OCI-LY7 (cell line): ENCODE results near the gene TTC36. TPM values are rescaled to one million over a fixed set of nuclear protein-coding genes. Genes with fewer than 3 reads are reported as not detected.
"Not testable (repeated sequence)": the region's sequence is repeated elsewhere in the genome, so short reads cannot be mapped to it uniquely, and the experiment has no call there.

Experiments
- BruUV-seq: library from RNA; stranded (reverse); fragments of 400-500 nt; replicated peaks from 2 replicates; lab custom pipeline; 2021; lab: Mats Ljungman, UMichigan
- CTCF ChIA-PET: fragments of 300-600 bp; sonication (Branson Sonifier 250); formaldehyde crosslinking; loops from one replicate; lab custom pipeline; 2022; ENCODE audit warnings: antibody characterized with exemption; ENCODE audit not compliant: unreplicated experiment; lab: Charles Lee
- POLR2A ChIA-PET: fragments of 300-600 bp; sonication (Branson Sonifier 250); formaldehyde crosslinking; loops from one replicate; lab custom pipeline; 2022; ENCODE audit warnings: antibody characterized with exemption; lab: Charles Lee
- DNase-seq: peaks from one replicate; pipeline ENCODE4 v3.0.0-alpha.2; 2015; ENCODE audit warnings: low spot score
- H2AFZ ChIP-seq: fragments of 200-600 bp; sonication (generic), shearing (Covaris generic); 2 replicates; pipeline ENCODE4 v1.6.1; 2014; ENCODE audit warnings: mild to moderate bottlenecking, antibody characterized with exemption, low read length, moderate library complexity
- H3K27ac ChIP-seq: fragments of 200-600 bp; sonication (generic); 2 replicates; pipeline ENCODE4 v1.5.1; 2014; ENCODE audit warnings: mixed run types, low read depth, mild to moderate bottlenecking, moderate library complexity, low read length, inconsistent platforms; ENCODE audit not compliant: poor library complexity, severe bottlenecking
- H3K36me3 ChIP-seq: fragments of 200-600 bp; sonication (generic); 2 replicates; pipeline ENCODE4 v1.6.1; 2014; ENCODE audit warnings: mild to moderate bottlenecking, antibody characterized with exemption, low read length, moderate library complexity, mixed read lengths; ENCODE audit not compliant: insufficient read depth
- H3K4me1 ChIP-seq: fragments of 200-600 bp; sonication (generic); 2 replicates; pipeline ENCODE4 v1.5.1; 2014; ENCODE audit warnings: mild to moderate bottlenecking, low read length; ENCODE audit not compliant: insufficient read depth, poor library complexity, severe bottlenecking
- H3K4me2 ChIP-seq: fragments of 200-600 bp; sonication (generic); 2 replicates; pipeline ENCODE4 v1.6.1; 2014; ENCODE audit warnings: mild to moderate bottlenecking, low read length
- H3K4me3 ChIP-seq: fragments of 200-600 bp; sonication (generic); 2 replicates; pipeline ENCODE4 v1.5.1; 2014; ENCODE audit warnings: mild to moderate bottlenecking, low read depth, low read length; ENCODE audit not compliant: poor library complexity, severe bottlenecking
- H3K79me2 ChIP-seq: fragments of 200-600 bp; sonication (generic); 2 replicates; pipeline ENCODE4 v1.6.1; 2016; ENCODE audit warnings: low read depth, mild to moderate bottlenecking, low read length, moderate library complexity, mixed read lengths; ENCODE audit not compliant: insufficient read depth
- H3K9me2 ChIP-seq: fragments of 200-600 bp; sonication (generic); 2 replicates; pipeline ENCODE4 v1.6.1; 2016; ENCODE audit warnings: mild to moderate bottlenecking, low read length, mixed read lengths; ENCODE audit not compliant: insufficient read depth
- H3K9me3 ChIP-seq: fragments of 200-600 bp; sonication (generic); 2 replicates; pipeline ENCODE4 v1.6.1; 2014; ENCODE audit warnings: mild to moderate bottlenecking, mixed run types, low read length, mixed read lengths
- H4K20me1 ChIP-seq: fragments of 200-600 bp; sonication (generic); 2 replicates; pipeline ENCODE4 v1.6.1; 2014; ENCODE audit warnings: mild to moderate bottlenecking, antibody characterized with exemption, low read length, moderate library complexity, mixed read lengths; ENCODE audit not compliant: insufficient read depth
- CTCF ChIP-seq: fragments of 200-600 bp; sonication (generic); conservative IDR thresholded peaks from 2 replicates; pipeline ENCODE4 v1.5.1; 2014; ENCODE audit warnings: mild to moderate bottlenecking, antibody characterized with exemption, low read length, moderate library complexity, mixed read lengths
- EZH2phosphoT487 ChIP-seq: fragments of 200-600 bp; sonication (generic); IDR thresholded peaks from 2 replicates; pipeline ENCODE4 v1.6.1; 2018; ENCODE audit warnings: low read depth, borderline replicate concordance, mild to moderate bottlenecking, mixed run types, antibody characterized with exemption, low read length, moderate library complexity, mixed read lengths
- intact Hi-C: fragments of 100-400 bp; cut with micrococcal nuclease; formaldehyde crosslinking; loops from one replicate; pipeline ENCODE4 v1.10.0; 2022; ENCODE audit not compliant: unreplicated experiment
- total RNA-seq, 2 experiments: library from RNA; depleted of rRNA in 1 of 2; stranded (reverse); fragments of >200 nt in 1 of 2; shearing (Covaris generic) in 1 of 2; gene quantifications; 2 replicates each; pipeline ENCODE4 v1.2.3, GENCODE V29; 2014 to 2022

The TTC36 gene
- total RNA-seq, 2 experiments from 2014 or later, result 0.82 TPM; not detected in 1

GRCh38 chr11:118574636-118575035 is 47.4 kb downstream of the TTC36 start:
- no peak for DNase-seq
- ChIA-PET CTCF (no interaction called here), POLR2A (interaction anchor here (0.6 to 1.1 kb wide), 2 partner anchors 18 to 138 kb away, joined by 3 read pairs; partner anchors contain the start of gene KMT2A)
- Histone ChIP-seq H3K4me3 (peak overlapping the region; percentile 94), H3K9me3 (no peaks in the 10 kb centered on the region), H3K4me2 (peak overlapping the region; percentile 86), H3K27ac (no peak overlapping the region), H2AFZ (no peak overlapping the region), H3K9me2 (no peaks in the 10 kb centered on the region), H3K36me3 (peaks cover 16% of the 10 kb centered on the region), H4K20me1 (peaks cover 29% of the 10 kb centered on the region; the same call in 1 of the 2 replicates), H3K4me1 (peaks cover 33% of the 10 kb centered on the region), H3K79me2 (peaks cover 80% of the 10 kb centered on the region)
- TF ChIP-seq EZH2phosphoT487 (no peak), CTCF (no peak)
- BruUV-seq, result no TSS peak
- intact Hi-C loops, result loop anchor here (5.0 kb wide), 1 partner anchor 137 kb away; the partner anchor contains the start of gene KMT2A

- H3K27ac ChIP-seq, H3K4me2 ChIP-seq, intact Hi-C loops, DNase-seq, BruUV-seq, H3K4me3 ChIP-seq, POLR2A ChIA-PET, CTCF ChIA-PET, H3K9me2 ChIP-seq, H3K9me3 ChIP-seq, H2AFZ ChIP-seq: not testable (repeated sequence)
- Histone ChIP-seq H4K20me1 (peaks cover 28% of the 10 kb centered on the region; the same call in 1 of the 2 replicates), H3K36me3 (peaks cover 36% of the 10 kb centered on the region), H3K79me2 (peaks cover 81% of the 10 kb centered on the region), H3K4me1 (peaks cover 26% of the 10 kb centered on the region)
These were observed 50.7 kb downstream of the TTC36 start for GRCh38 chr11:118577995-118578394.

Other genes with a start within 250 kb of the TTC36 start
- gene CD3E, start 222.7 kb upstream of the TTC36 start, total RNA-seq (2014; rRNA removed; shearing (Covaris generic)), result not detected in 2 replicates
- gene CD3E, start 222.7 kb upstream of the TTC36 start, total RNA-seq (2022), result 1.7 and 2.0 TPM in 2 replicates
- gene CD3D, start 184.8 kb upstream of the TTC36 start, total RNA-seq (2014; rRNA removed; shearing (Covaris generic)), result not detected in 2 replicates
- not detected in 2 replicates for gene CD3D, start 184.8 kb upstream of the TTC36 start, total RNA-seq (2022)
- not detected in 2 replicates for gene CD3G, start 183.1 kb upstream of the TTC36 start, total RNA-seq (2014; rRNA removed; shearing (Covaris generic))
- gene CD3G, start 183.1 kb upstream of the TTC36 start, total RNA-seq (2022), result not detected in 2 replicates
- gene UBE4A, start 167.9 kb upstream of the TTC36 start, total RNA-seq (2014; rRNA removed; shearing (Covaris generic)), result 24.1 and 28.0 TPM in 2 replicates
- gene UBE4A, start 167.9 kb upstream of the TTC36 start, total RNA-seq (2022), result 37.7 and 38.4 TPM in 2 replicates
- gene ATP5MG, start 125.9 kb upstream of the TTC36 start, total RNA-seq (2014; rRNA removed; shearing (Covaris generic)), result 212 and 222 TPM in 2 replicates
- 266 and 294 TPM in 2 replicates for gene ATP5MG, start 125.9 kb upstream of the TTC36 start, total RNA-seq (2022)
- 55.8 and 58.8 TPM in 2 replicates for gene KMT2A, start 91.0 kb upstream of the TTC36 start, total RNA-seq (2014; rRNA removed; shearing (Covaris generic))
- gene KMT2A, start 91.0 kb upstream of the TTC36 start, total RNA-seq (2022), result 90.0 and 96.4 TPM in 2 replicates
- 14.0 and 16.0 TPM in 2 replicates for gene TMEM25, start 3.7 kb downstream of the TTC36 start, total RNA-seq (2014; rRNA removed; shearing (Covaris generic))
- gene TMEM25, start 3.7 kb downstream of the TTC36 start, total RNA-seq (2022), result 10.7 and 11.7 TPM in 2 replicates
- gene IFT46, start 38.5 kb downstream of the TTC36 start, total RNA-seq (2014; rRNA removed; shearing (Covaris generic)), result 17.5 and 17.6 TPM in 2 replicates
- 14.6 and 14.7 TPM in 2 replicates for gene IFT46, start 38.5 kb downstream of the TTC36 start, total RNA-seq (2022)
- 51.0 and 55.2 TPM in 2 replicates for gene ARCN1, start 44.9 kb downstream of the TTC36 start, total RNA-seq (2014; rRNA removed; shearing (Covaris generic))
- gene ARCN1, start 44.9 kb downstream of the TTC36 start, total RNA-seq (2022), result 98.9 and 101 TPM in 2 replicates
- gene PHLDB1, start 80.1 kb downstream of the TTC36 start, total RNA-seq (2014; rRNA removed; shearing (Covaris generic)), result not detected in 2 replicates
- gene PHLDB1, start 80.1 kb downstream of the TTC36 start, total RNA-seq (2022), result 0.19 and 0.28 TPM in 2 replicates
- gene TREH, start 152.2 kb downstream of the TTC36 start, total RNA-seq (2014; rRNA removed; shearing (Covaris generic)), result not detected in 2 replicates
- gene TREH, start 152.2 kb downstream of the TTC36 start, total RNA-seq (2022), result not detected in 2 replicates